Natural killer cell (primary cell): ENCODE data around the gene CENPC. TPM values are rescaled to one million over a fixed set of nuclear protein-coding genes. Genes with fewer than 3 reads are reported as not detected.

Source experiments
- ATAC-seq, 3 donors: fragments of 150-1000 bp in 2 of 3; fragments of 200-7000 bp in 1 of 3; cut with Tn5 transposase; 1 replicate in 1 of 3; 2 replicates in 2 of 3; pipeline ENCODE4 v1.10.0; 2021; ENCODE audit warnings: mild to moderate bottlenecking in 2 of 3, moderate library complexity in 2 of 3
- DNase-seq, 2 donors: peaks; one replicate each; pipeline versions ENCODE4 v3.0.0 to v3.0.0-alpha.2; 2013 to 2021; ENCODE audit warnings: mixed read lengths in 1 of 2
- H3K27ac ChIP-seq: one replicate; pipeline ENCODE4 v1.5.1; 2013; ENCODE audit warnings: mild to moderate bottlenecking, low read length
- H3K27me3 ChIP-seq: one replicate; pipeline ENCODE4 v1.6.1; 2013; ENCODE audit warnings: low read length; ENCODE audit not compliant: control insufficient read depth, insufficient read depth
- H3K36me3 ChIP-seq: one replicate; pipeline ENCODE4 v1.6.1; 2013; ENCODE audit warnings: low read length; ENCODE audit not compliant: control insufficient read depth, insufficient read depth
- H3K4me1 ChIP-seq: one replicate; pipeline ENCODE4 v1.6.1; 2013; ENCODE audit warnings: low read length; ENCODE audit not compliant: control insufficient read depth, insufficient read depth
- H3K4me3 ChIP-seq: one replicate; pipeline ENCODE4 v1.5.1; 2013; ENCODE audit warnings: low read length
- H3K9me3 ChIP-seq: one replicate; pipeline ENCODE4 v1.6.1; 2013; ENCODE audit warnings: low read length; ENCODE audit not compliant: control insufficient read depth, insufficient read depth
- H3K27ac Mint-ChIP-seq, 2 donors: one replicate each; pipeline ENCODE4 v1.8.0; 2022; ENCODE audit warnings: mild to moderate bottlenecking in 2 of 2, mixed read lengths in 2 of 2, moderate library complexity in 1 of 2
- H3K27me3 Mint-ChIP-seq, 2 donors: one replicate each; pipeline ENCODE4 v1.8.0; 2022; ENCODE audit warnings: low read depth in 2 of 2, mixed read lengths in 2 of 2
- H3K36me3 Mint-ChIP-seq: one replicate; pipeline ENCODE4 v1.8.0; 2022; ENCODE audit warnings: mixed read lengths
- H3K4me1 Mint-ChIP-seq, 2 donors: one replicate each; pipeline ENCODE4 v1.8.0; 2022; ENCODE audit warnings: mixed read lengths in 2 of 2
- H3K4me3 Mint-ChIP-seq: one replicate; pipeline ENCODE4 v1.8.0; 2022; ENCODE audit warnings: mild to moderate bottlenecking, moderate library complexity, mixed read lengths
- H3K9me3 Mint-ChIP-seq, 2 donors: one replicate each; pipeline ENCODE4 v1.8.0; 2022; ENCODE audit warnings: mixed read lengths in 2 of 2
- CTCF ChIP-seq: fragments of 200-600 bp; IDR thresholded peaks from one replicate; pipeline ENCODE4 v1.8.0; 2022; ENCODE audit warnings: antibody characterized with exemption
- WGBS: methylation state at CpG from one replicate; pipeline ENCODE4 v1.1.7; 2013; ENCODE audit warnings: missing lambda C conversion rate; ENCODE audit not compliant: insufficient coverage; 5-methylcytosine and 5-hydroxymethylcytosine counted together
- intact Hi-C: fragments of 100-400 bp; cut with micrococcal nuclease; formaldehyde crosslinking; loops from one replicate; pipeline ENCODE4 v1.14.2; 2022
- total RNA-seq, 4 donors: library from RNA; stranded (reverse); fragments of 120-200 nt in 1 of 4; gene quantifications; one replicate each; pipeline versions ENCODE4 v1.2.3 to v1.2.4, GENCODE V29; 2013 to 2022

Gene CENPC
- total RNA-seq, 3 donors from 2014 or later (not counting 1 experiment from before 2014, with no cell fraction given): 78.6 to 93.6 (median 91.1) TPM

GRCh38 chr4:67470871-67471270, 74.4 kb downstream of the CENPC start:
- Histone ChIP-seq H3K9me3 (no peaks in the 10 kb centered on the region), H3K27me3 (no peaks in the 10 kb centered on the region), H3K36me3 (peaks cover 67% of the 10 kb centered on the region), H3K4me3 (no peak overlapping the region), H3K27ac (no peak overlapping the region), H3K4me1 (no peaks in the 10 kb centered on the region)
- Mint-ChIP-seq H3K4me3 (no peak overlapping the region), H3K27me3 (no peaks in the 10 kb centered on the region), H3K36me3 (peaks cover 7% of the 10 kb centered on the region), H3K27ac (no peak overlapping the region), H3K9me3 (no peaks in the 10 kb centered on the region), H3K4me1 (peaks cover 0 to under 1% of the 10 kb centered on the region in 2 donors)
- ATAC-seq: no peak
- no peak for TF ChIP-seq CTCF
- DNase-seq: no peak
- intact Hi-C loops: no loop called here

DNA sequence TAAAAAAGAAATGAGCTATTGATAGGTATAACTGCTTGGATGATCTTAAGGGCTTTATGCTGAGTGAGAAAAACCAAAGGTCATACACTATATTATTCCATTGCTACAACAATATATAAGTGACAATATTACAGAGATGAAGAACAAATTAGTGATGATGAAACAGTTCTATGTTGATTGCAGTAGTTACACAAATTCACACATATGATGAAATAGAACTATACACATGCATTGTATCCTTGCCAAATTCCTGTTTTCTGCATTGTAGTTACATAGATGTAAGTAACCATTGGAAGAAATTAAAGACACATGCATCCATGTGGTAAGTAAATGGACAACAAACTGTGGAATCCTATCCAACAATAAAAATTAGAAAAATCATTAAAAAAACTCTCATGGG, 76.5 kb downstream of the CENPC start:
- H3K9me3 ChIP-seq: no peaks in the 10 kb centered on the region
- no peaks in the 10 kb centered on the region for H3K27me3 ChIP-seq
- H3K9me3 Mint-ChIP-seq: no peaks in the 10 kb centered on the region
- no peak overlapping the region for H3K27ac Mint-ChIP-seq
- H3K27me3 Mint-ChIP-seq: no peaks in the 10 kb centered on the region
- TF ChIP-seq CTCF: no peak
- H3K4me3 Mint-ChIP-seq: no peak overlapping the region
- H3K36me3 Mint-ChIP-seq: peaks cover 7% of the 10 kb centered on the region
- DNase-seq (no peak), ATAC-seq (no peak)
- intact Hi-C loops: no loop called here
- H3K4me1 Mint-ChIP-seq: peaks cover 7 to 8% of the 10 kb centered on the region in 2 donors
- no peaks in the 10 kb centered on the region for H3K4me1 ChIP-seq
- no peak overlapping the region for H3K27ac ChIP-seq
- no peak overlapping the region for H3K4me3 ChIP-seq
- peaks cover 49% of the 10 kb centered on the region for H3K36me3 ChIP-seq

GRCh38 chr4:67466751-67467150, 78.6 kb downstream of the CENPC start:
- no peaks in the 10 kb centered on the region for H3K9me3 ChIP-seq
- TF ChIP-seq CTCF: no peak
- no peak for ATAC-seq
- no peak overlapping the region for H3K4me3 ChIP-seq
- Mint-ChIP-seq H3K4me1 (peaks cover 8 to 20% of the 10 kb centered on the region in 2 donors), H3K27ac (no peak overlapping the region), H3K27me3 (no peaks in the 10 kb centered on the region), H3K36me3 (peaks cover 7% of the 10 kb centered on the region), H3K9me3 (no peaks in the 10 kb centered on the region), H3K4me3 (no peak overlapping the region)
- 94% methylated on average over 2 of the region's 3 CpGs for WGBS
- H3K4me1 ChIP-seq: no peaks in the 10 kb centered on the region
- H3K36me3 ChIP-seq: peaks cover 34% of the 10 kb centered on the region
- H3K27ac ChIP-seq: no peak overlapping the region
- H3K27me3 ChIP-seq: no peaks in the 10 kb centered on the region
- intact Hi-C loops: no loop called here
- DNase-seq: no peak

DNA sequence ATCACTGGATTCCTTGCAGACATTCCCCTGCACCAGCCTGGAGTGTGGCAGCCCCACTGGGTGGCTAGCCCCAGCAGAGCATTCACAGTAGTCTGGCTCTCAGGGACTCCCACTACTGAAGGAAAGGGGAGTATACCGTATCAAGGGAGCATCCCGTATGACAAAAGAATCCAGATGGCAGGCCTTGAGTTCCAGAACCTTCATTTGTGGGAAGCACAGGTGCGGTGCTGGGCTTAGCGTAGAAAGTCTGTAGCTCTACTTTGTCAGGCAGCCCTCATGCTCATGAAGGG, 79.6 kb downstream of the CENPC start:
- TF ChIP-seq CTCF: no peak
- ATAC-seq (peak in 1 of 3 donors; percentile 11), DNase-seq (no peak)
- Histone ChIP-seq H3K9me3 (no peaks in the 10 kb centered on the region), H3K4me3 (no peak overlapping the region), H3K4me1 (no peaks in the 10 kb centered on the region), H3K27ac (no peak overlapping the region), H3K36me3 (peaks cover 26% of the 10 kb centered on the region), H3K27me3 (no peaks in the 10 kb centered on the region)
- no peaks in the 10 kb centered on the region for H3K9me3 Mint-ChIP-seq
- no peak overlapping the region for H3K4me3 Mint-ChIP-seq
- intact Hi-C loops: no loop called here
- H3K36me3 Mint-ChIP-seq: peaks cover 3% of the 10 kb centered on the region
- H3K4me1 Mint-ChIP-seq: peaks cover 8 to 20% of the 10 kb centered on the region in 2 donors
- 70% methylated on average over 4 of the region's 4 CpGs for WGBS
- H3K27me3 Mint-ChIP-seq: no peaks in the 10 kb centered on the region
- no peak overlapping the region for H3K27ac Mint-ChIP-seq
